HCT116 (cell line): Measurements from ENCODE around the gene CPS1. TPM values are rescaled to one million over a fixed set of nuclear protein-coding genes. Genes with fewer than 3 reads are reported as not detected.

Experiments used
- ATAC-seq: fragments of 200-7000 bp; cut with Tn5 transposase; 2 replicates; pipeline ENCODE4 v1.9.1; 2020; ENCODE audit warnings: mild to moderate bottlenecking, moderate library complexity
- BruUV-seq: library from RNA; stranded (reverse); fragments of 400-500 nt; replicated peaks from 2 replicates; lab custom pipeline; 2021; lab: Mats Ljungman, UMichigan
- CTCF ChIA-PET: fragments of 300-600 bp; sonication (Branson Sonifier 250); formaldehyde crosslinking; loops from one replicate; lab custom pipeline; 2021; ENCODE audit warnings: antibody characterized with exemption; lab: Charles Lee
- POLR2A ChIA-PET: fragments of 300-600, 350-600 bp; sonication (Branson Sonifier 250); formaldehyde crosslinking; loops from one replicate; lab custom pipeline; 2021; ENCODE audit warnings: antibody characterized with exemption; lab: Charles Lee
- RAD21 ChIA-PET, 2 experiments: fragments of 300-600 bp; sonication (Branson Sonifier 250); formaldehyde crosslinking; loops; one replicate each; lab custom pipeline; 2023; ENCODE audit warnings: low total read pairs in 2 of 2; ENCODE audit not compliant: uncharacterized antibody in 2 of 2, unreplicated experiment in 2 of 2, low non-redundant PET in 1 of 2; lab: Charles Lee
- DNase-seq: peaks from one replicate; pipeline ENCODE4 v3.0.0-alpha.2; 2010; ENCODE audit warnings: low read depth, low spot score
- H2AFZ ChIP-seq: fragments of 200-600 bp; shearing (Covaris generic), sonication (generic); 2 replicates; pipeline ENCODE4 v1.6.1; 2017; ENCODE audit warnings: low read depth, mixed run types, mixed read lengths, antibody characterized with exemption, low read length; ENCODE audit not compliant: poor library complexity, severe bottlenecking
- H3K27ac ChIP-seq: 2 replicates; pipeline ENCODE4 v1.5.1; 2012; ENCODE audit warnings: low read depth, low read length
- H3K27me3 ChIP-seq: fragments of 200-600 bp; sonication (generic); 2 replicates; pipeline ENCODE4 v1.6.1; 2016; ENCODE audit warnings: mixed run types, low read length, mixed read lengths; ENCODE audit not compliant: insufficient read depth
- H3K36me3 ChIP-seq, 2 experiments: fragments of 200-500 bp in 1 of 2; fragments of 200-600 bp in 1 of 2; sonication (Bioruptor generic) in 1 of 2; sonication (generic) in 1 of 2; 2 replicates each; pipeline versions ENCODE4 v1.5.1 to v1.6.1; 2014 to 2016; ENCODE audit warnings: low read length in 2 of 2, inconsistent platforms in 1 of 2, mixed read lengths in 1 of 2, mixed run types in 1 of 2; ENCODE audit not compliant: insufficient read depth in 2 of 2, control insufficient read depth in 1 of 2
- H3K4me1 ChIP-seq, 2 experiments: fragments of 200-600 bp in 1 of 2; sonication (generic) in 1 of 2; 2 replicates each; pipeline versions ENCODE4 v1.5.1 to v1.6.1; 2012 to 2017; ENCODE audit warnings: low read length in 2 of 2, inconsistent platforms in 1 of 2, mild to moderate bottlenecking in 1 of 2, mixed read lengths in 1 of 2, mixed run types in 1 of 2, moderate library complexity in 1 of 2; ENCODE audit not compliant: insufficient read depth in 2 of 2, control insufficient read depth in 1 of 2
- H3K4me2 ChIP-seq: fragments of 200-600 bp; sonication (generic); 2 replicates; pipeline ENCODE4 v1.6.1; 2017; ENCODE audit warnings: mixed run types, low read length, mixed read lengths
- H3K4me3 ChIP-seq, 2 experiments: fragments of 200-600 bp in 1 of 2; sonication (generic) in 1 of 2; replicated peaks in 1 of 2; 2 replicates each; pipeline ENCODE4 v1.5.1; 2011 to 2016; ENCODE audit warnings: low read length in 2 of 2, control low read depth in 1 of 2, low read depth in 1 of 2, mild to moderate bottlenecking in 1 of 2, mixed read lengths in 1 of 2, mixed run types in 1 of 2
- H3K79me2 ChIP-seq: fragments of 200-600 bp; sonication (generic); 2 replicates; pipeline ENCODE4 v1.6.1; 2017; ENCODE audit warnings: mild to moderate bottlenecking, mixed run types, low read length, moderate library complexity, mixed read lengths; ENCODE audit not compliant: insufficient read depth
- H3K9ac ChIP-seq: fragments of 200-600 bp; sonication (generic); 2 replicates; pipeline ENCODE4 v1.6.1; 2016; ENCODE audit warnings: low read length, mixed read lengths
- H3K9me2 ChIP-seq: fragments of 200-600 bp; sonication (generic), shearing (Covaris generic); 2 replicates; pipeline ENCODE4 v1.6.1; 2017; ENCODE audit warnings: mixed run types, mild to moderate bottlenecking, moderate library complexity; ENCODE audit not compliant: insufficient read depth
- H3K9me3 ChIP-seq, 2 experiments: fragments of 200-500 bp in 1 of 2; fragments of 200-600 bp in 1 of 2; sonication (Bioruptor generic) in 1 of 2; sonication (generic) in 1 of 2; 2 replicates each; pipeline ENCODE4 v1.6.1; 2014 to 2017; ENCODE audit warnings: low read length in 2 of 2, mixed read lengths in 2 of 2, inconsistent platforms in 1 of 2, low read depth in 1 of 2, mild to moderate bottlenecking in 1 of 2, mixed run types in 1 of 2, moderate library complexity in 1 of 2; ENCODE audit not compliant: control insufficient read depth in 1 of 2, insufficient read depth in 1 of 2
- H4K20me1 ChIP-seq: fragments of 200-600 bp; sonication (generic), shearing (Covaris generic); 2 replicates; pipeline ENCODE4 v1.6.1; 2017; ENCODE audit warnings: mixed run types, mild to moderate bottlenecking, moderate library complexity; ENCODE audit not compliant: insufficient read depth
- CBX3 ChIP-seq: IDR thresholded peaks from 2 replicates; pipeline ENCODE4 v1.6.1; 2012; ENCODE audit warnings: low read depth
- EGR1 ChIP-seq: IDR thresholded peaks from 2 replicates; pipeline ENCODE4 v1.6.1; 2012; ENCODE audit warnings: low read depth
- ELF1 ChIP-seq: IDR thresholded peaks from 2 replicates; pipeline ENCODE4 v1.6.1; 2012; ENCODE audit warnings: low read depth, borderline replicate concordance
- EZH2 ChIP-seq: fragments of 200-600 bp; sonication (generic); IDR thresholded peaks from 2 replicates; pipeline ENCODE4 v1.6.1; 2017; ENCODE audit warnings: antibody characterized with exemption, mixed run types
- EZH2phosphoT487 ChIP-seq: fragments of 200-600 bp; IDR thresholded peaks from 2 replicates; pipeline ENCODE4 v1.6.1; 2018; ENCODE audit warnings: antibody characterized with exemption, borderline replicate concordance
- FOSL1 ChIP-seq: IDR thresholded peaks from 2 replicates; pipeline ENCODE4 v1.6.1; 2012; ENCODE audit warnings: low read depth
- JUND ChIP-seq: IDR thresholded peaks from 2 replicates; pipeline ENCODE4 v1.6.1; 2012
- POLR2A ChIP-seq: IDR thresholded peaks from 2 replicates; pipeline ENCODE4 v1.7.0; 2011; ENCODE audit warnings: borderline replicate concordance; ENCODE audit not compliant: insufficient read depth, insufficient read length; ENCODE audit errors: extremely low read depth
- RAD21 ChIP-seq: IDR thresholded peaks from 2 replicates; pipeline ENCODE4 v1.6.1; 2012; ENCODE audit warnings: low read depth, mild to moderate bottlenecking
- SIN3A ChIP-seq: IDR thresholded peaks from 2 replicates; pipeline ENCODE4 v1.6.1; 2012; ENCODE audit warnings: low read depth
- SP1 ChIP-seq: IDR thresholded peaks from 2 replicates; pipeline ENCODE4 v1.6.1; 2012; ENCODE audit warnings: low read depth
- SRF ChIP-seq: IDR thresholded peaks from 2 replicates; pipeline ENCODE4 v1.6.1; 2012; ENCODE audit warnings: low read depth
- TCF7L2 ChIP-seq: IDR thresholded peaks from 2 replicates; pipeline ENCODE4 v1.7.0; 2011; ENCODE audit warnings: borderline replicate concordance, inconsistent platforms; ENCODE audit not compliant: insufficient read depth, insufficient read length; ENCODE audit errors: extremely low read depth
- YY1 ChIP-seq: IDR thresholded peaks from 2 replicates; pipeline ENCODE4 v1.6.1; 2011; ENCODE audit warnings: low read length, low read depth, moderate library complexity, mild to moderate bottlenecking; ENCODE audit not compliant: insufficient replicate concordance; ENCODE audit errors: extremely low read depth
- ZBTB33 ChIP-seq: IDR thresholded peaks from 2 replicates; pipeline ENCODE4 v1.6.1; 2011; ENCODE audit warnings: mild to moderate bottlenecking, low read length, moderate library complexity; ENCODE audit not compliant: insufficient replicate concordance; ENCODE audit errors: extremely low read depth
- ZNF274 ChIP-seq: fragments of 200-500 bp; sonication (Bioruptor generic); IDR thresholded peaks from 2 replicates; pipeline ENCODE4 v1.6.1; 2014; ENCODE audit warnings: mild to moderate bottlenecking, low read depth, low read length, inconsistent platforms
- intact Hi-C: fragments of 100-400 bp; cut with micrococcal nuclease; formaldehyde crosslinking; loops from 2 replicates; pipeline ENCODE4 v1.10.0; 2022
- total RNA-seq: library from RNA; stranded (reverse); gene quantifications from one replicate; pipeline ENCODE4 v1.2.1, GENCODE V29; 2021; ENCODE audit not compliant: unreplicated experiment

CPS1 gene
- total RNA-seq, 1 experiment from 2014 or later = 37.5 TPM

- POLR2A ChIA-PET = no interaction called here
- Histone ChIP-seq H3K4me3 (no peak overlapping the region), H3K9me2 (no peaks in the 10 kb centered on the region), H3K9ac (no peak overlapping the region), H3K9me3 (no peaks in the 10 kb centered on the region), H3K27ac (no peak overlapping the region), H3K4me1 (no peaks in the 10 kb centered on the region), H4K20me1 (no peaks in the 10 kb centered on the region), H3K79me2 (no peaks in the 10 kb centered on the region), H3K27me3 (no peaks in the 10 kb centered on the region), H2AFZ (no peak overlapping the region), H3K4me2 (no peak overlapping the region), H3K36me3 (no peaks in the 10 kb centered on the region)
- ATAC-seq = no peak
- CTCF ChIA-PET = no interaction called here
- RAD21 ChIA-PET = no interaction called here
- BruUV-seq = no TSS peak
- no peak for DNase-seq
- intact Hi-C loops = no loop called here
- TF ChIP-seq ZBTB33 = no peak
- TF ChIP-seq ELF1 = no peak
- TF ChIP-seq ZNF274 = no peak
- no peak for TF ChIP-seq TCF7L2
- TF ChIP-seq RAD21 = no peak
These were observed 165.7 kb downstream of the CPS1 start for GRCh38 chr2:210722092-210722491.

GRCh38 chr2:210727549-210727948 is 171.2 kb downstream of the CPS1 start:
- no peaks in the 10 kb centered on the region for H4K20me1 ChIP-seq
- H3K36me3 ChIP-seq = no peaks in the 10 kb centered on the region
- H3K27ac ChIP-seq = no peak overlapping the region
- no peaks in the 10 kb centered on the region for H3K9me3 ChIP-seq
- no peak overlapping the region for H3K4me2 ChIP-seq
- no peaks in the 10 kb centered on the region for H3K79me2 ChIP-seq
- H3K9me2 ChIP-seq = no peaks in the 10 kb centered on the region
- ATAC-seq (no peak), DNase-seq (no peak)
- ChIA-PET POLR2A (no interaction called here), CTCF (no interaction called here), RAD21 (no interaction called here)
- BruUV-seq = no TSS peak
- H2AFZ ChIP-seq = no peak overlapping the region
- no peak overlapping the region for H3K4me3 ChIP-seq
- no peaks in the 10 kb centered on the region for H3K4me1 ChIP-seq
- H3K27me3 ChIP-seq = no peaks in the 10 kb centered on the region
- no peak overlapping the region for H3K9ac ChIP-seq
- intact Hi-C loops = no loop called here
- no peak for TF ChIP-seq EZH2phosphoT487
- TF ChIP-seq JUND = no peak
- TF ChIP-seq SRF = no peak
- TF ChIP-seq EZH2 = no peak
- TF ChIP-seq POLR2A = no peak
- no peak for TF ChIP-seq SP1
- no peak for TF ChIP-seq RAD21
- no peak for TF ChIP-seq FOSL1
- TF ChIP-seq YY1 = no peak
- no peak for TF ChIP-seq EGR1
- TF ChIP-seq SIN3A = no peak
- TF ChIP-seq ZBTB33 = no peak
- no peak for TF ChIP-seq CBX3
